MM.1S (cell line): ENCODE data around the gene MRPS15.

Source experiments
- CTCF ChIP-seq: fragments of 300-600 bp; sonication (generic); IDR thresholded peaks from 2 replicates; pipeline ENCODE4 v1.5.1; 2016; ENCODE audit warnings: antibody characterized with exemption, low read length, mixed read lengths
- EZH2 ChIP-seq: fragments of 300-600 bp; sonication (generic); optimal IDR thresholded peaks from 2 replicates; pipeline ENCODE3; 2017; ENCODE audit warnings: low read depth, mild to moderate bottlenecking, antibody characterized with exemption, low read length, mixed read lengths
- EZH2phosphoT487 ChIP-seq: fragments of 300-600 bp; sonication (generic); IDR thresholded peaks from 2 replicates; pipeline ENCODE4 v1.6.1; 2018; ENCODE audit warnings: antibody characterized with exemption, low read length

- TF ChIP-seq EZH2 (no peak), CTCF (no peak), EZH2phosphoT487 (no peak)
Measured at GRCh38 chr1:36493524-36493923, 29.3 kb upstream of the MRPS15 start.
